ENCODE measurements around the gene EIF4A3. TPM values are rescaled to one million over a fixed set of nuclear protein-coding genes. Genes with fewer than 3 reads are reported as not detected.

EIF4A3 gene
- total RNA-seq, 1 experiment from 2014 or later: 160 TPM

DNA sequence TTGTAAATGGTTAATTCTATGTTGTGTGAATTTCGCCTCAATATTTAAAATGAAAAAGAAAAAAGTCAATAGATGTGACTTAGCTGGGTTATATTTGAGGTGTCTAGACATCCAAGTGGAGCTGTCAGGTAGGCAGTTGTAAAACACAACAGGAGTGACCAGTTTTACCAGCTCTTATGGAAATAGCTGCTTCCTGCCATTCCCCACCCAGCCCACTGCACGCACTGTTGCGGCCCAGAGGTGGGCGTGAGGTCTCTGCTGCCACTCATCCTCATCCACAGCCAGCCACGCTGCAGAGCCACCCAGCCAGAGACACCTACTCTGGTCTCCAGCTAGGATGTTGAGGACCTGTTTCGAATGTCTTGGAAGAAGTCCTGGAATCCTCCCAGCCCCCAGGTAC, 19.5 kb upstream of the EIF4A3 start (continued):
- TF ChIP-seq NR1H2 (CRISPR knock-in tag; IDR thresholded peaks at IDR 0.05): no peak
- no peak for TF ChIP-seq NFATC4 (CRISPR knock-in tag; IDR thresholded peaks at IDR 0.05)
- TF ChIP-seq, protein P1, sequence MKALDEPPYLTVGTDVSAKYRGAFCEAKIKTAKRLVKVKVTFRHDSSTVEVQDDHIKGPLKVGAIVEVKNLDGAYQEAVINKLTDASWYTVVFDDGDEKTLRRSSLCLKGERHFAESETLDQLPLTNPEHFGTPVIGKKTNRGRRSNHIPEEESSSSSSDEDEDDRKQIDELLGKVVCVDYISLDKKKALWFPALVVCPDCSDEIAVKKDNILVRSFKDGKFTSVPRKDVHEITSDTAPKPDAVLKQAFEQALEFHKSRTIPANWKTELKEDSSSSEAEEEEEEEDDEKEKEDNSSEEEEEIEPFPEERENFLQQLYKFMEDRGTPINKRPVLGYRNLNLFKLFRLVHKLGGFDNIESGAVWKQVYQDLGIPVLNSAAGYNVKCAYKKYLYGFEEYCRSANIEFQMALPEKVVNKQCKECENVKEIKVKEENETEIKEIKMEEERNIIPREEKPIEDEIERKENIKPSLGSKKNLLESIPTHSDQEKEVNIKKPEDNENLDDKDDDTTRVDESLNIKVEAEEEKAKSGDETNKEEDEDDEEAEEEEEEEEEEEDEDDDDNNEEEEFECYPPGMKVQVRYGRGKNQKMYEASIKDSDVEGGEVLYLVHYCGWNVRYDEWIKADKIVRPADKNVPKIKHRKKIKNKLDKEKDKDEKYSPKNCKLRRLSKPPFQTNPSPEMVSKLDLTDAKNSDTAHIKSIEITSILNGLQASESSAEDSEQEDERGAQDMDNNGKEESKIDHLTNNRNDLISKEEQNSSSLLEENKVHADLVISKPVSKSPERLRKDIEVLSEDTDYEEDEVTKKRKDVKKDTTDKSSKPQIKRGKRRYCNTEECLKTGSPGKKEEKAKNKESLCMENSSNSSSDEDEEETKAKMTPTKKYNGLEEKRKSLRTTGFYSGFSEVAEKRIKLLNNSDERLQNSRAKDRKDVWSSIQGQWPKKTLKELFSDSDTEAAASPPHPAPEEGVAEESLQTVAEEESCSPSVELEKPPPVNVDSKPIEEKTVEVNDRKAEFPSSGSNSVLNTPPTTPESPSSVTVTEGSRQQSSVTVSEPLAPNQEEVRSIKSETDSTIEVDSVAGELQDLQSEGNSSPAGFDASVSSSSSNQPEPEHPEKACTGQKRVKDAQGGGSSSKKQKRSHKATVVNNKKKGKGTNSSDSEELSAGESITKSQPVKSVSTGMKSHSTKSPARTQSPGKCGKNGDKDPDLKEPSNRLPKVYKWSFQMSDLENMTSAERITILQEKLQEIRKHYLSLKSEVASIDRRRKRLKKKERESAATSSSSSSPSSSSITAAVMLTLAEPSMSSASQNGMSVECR (CRISPR knock-in tag; IDR thresholded peaks at IDR 0.05; ENCODE audit: borderline replicate concordance): no peak
- TF ChIP-seq, protein P2, sequence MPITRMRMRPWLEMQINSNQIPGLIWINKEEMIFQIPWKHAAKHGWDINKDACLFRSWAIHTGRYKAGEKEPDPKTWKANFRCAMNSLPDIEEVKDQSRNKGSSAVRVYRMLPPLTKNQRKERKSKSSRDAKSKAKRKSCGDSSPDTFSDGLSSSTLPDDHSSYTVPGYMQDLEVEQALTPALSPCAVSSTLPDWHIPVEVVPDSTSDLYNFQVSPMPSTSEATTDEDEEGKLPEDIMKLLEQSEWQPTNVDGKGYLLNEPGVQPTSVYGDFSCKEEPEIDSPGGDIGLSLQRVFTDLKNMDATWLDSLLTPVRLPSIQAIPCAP (CRISPR knock-in tag; IDR thresholded peaks at IDR 0.05): no peak
- TF ChIP-seq CREM (CRISPR knock-in tag; IDR thresholded peaks at IDR 0.05): no peak
- no peak for TF ChIP-seq IRF2 (CRISPR knock-in tag; IDR thresholded peaks at IDR 0.05; ENCODE audit: borderline replicate concordance, low read depth)

DNA sequence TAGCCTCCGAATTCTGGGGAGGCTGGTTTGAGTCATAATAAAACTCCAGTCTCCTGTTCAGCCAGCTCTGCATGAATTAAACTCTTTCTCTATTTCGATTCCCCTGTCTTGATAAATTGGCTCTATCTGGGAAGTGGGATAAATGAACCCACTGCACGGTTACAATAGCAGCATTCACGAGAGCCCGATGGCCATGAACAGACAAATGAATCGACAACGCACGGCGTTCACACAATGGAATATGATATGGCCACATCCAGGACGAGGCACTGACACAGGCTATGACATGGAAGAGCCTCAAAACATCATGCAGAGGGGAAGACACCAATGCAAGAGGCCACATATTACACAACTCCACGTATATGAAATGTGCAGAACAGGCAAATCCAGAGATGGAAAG, 17.3 kb upstream of the EIF4A3 start:
- H3K4me3 Mint-ChIP-seq: no peak overlapping the region
- H3K27me3 Mint-ChIP-seq (ENCODE audit: low read depth): peaks cover 10% of the 10 kb centered on the region
- ATAC-seq (no peak), DNase-seq (ENCODE audit: low spot score) (no peak)
- ChIA-PET POLR2A (no interaction called here), CTCF (interaction anchor here (0.9 to 1.9 kb wide), 4 partner anchors 39 to 197 kb away, joined by 4 to 5 read pairs (median 4); no protein-coding TSS in a partner anchor)
- H3K27ac Mint-ChIP-seq: no peak overlapping the region
- H3K9me3 Mint-ChIP-seq: peaks cover 5% of the 10 kb centered on the region
- H3K36me3 Mint-ChIP-seq: no peaks in the 10 kb centered on the region
- TF ChIP-seq TEAD1 (CRISPR knock-in tag; IDR thresholded peaks at IDR 0.05) (no peak), CREB1 (CRISPR knock-in tag; IDR thresholded peaks at IDR 0.05) (no peak), ETV6 (CRISPR knock-in tag; IDR thresholded peaks at IDR 0.05) (no peak), ZNF317 (CRISPR knock-in tag; IDR thresholded peaks at IDR 0.05; ENCODE audit: borderline replicate concordance, low read depth) (no peak)
- TF ChIP-seq, protein P3, sequence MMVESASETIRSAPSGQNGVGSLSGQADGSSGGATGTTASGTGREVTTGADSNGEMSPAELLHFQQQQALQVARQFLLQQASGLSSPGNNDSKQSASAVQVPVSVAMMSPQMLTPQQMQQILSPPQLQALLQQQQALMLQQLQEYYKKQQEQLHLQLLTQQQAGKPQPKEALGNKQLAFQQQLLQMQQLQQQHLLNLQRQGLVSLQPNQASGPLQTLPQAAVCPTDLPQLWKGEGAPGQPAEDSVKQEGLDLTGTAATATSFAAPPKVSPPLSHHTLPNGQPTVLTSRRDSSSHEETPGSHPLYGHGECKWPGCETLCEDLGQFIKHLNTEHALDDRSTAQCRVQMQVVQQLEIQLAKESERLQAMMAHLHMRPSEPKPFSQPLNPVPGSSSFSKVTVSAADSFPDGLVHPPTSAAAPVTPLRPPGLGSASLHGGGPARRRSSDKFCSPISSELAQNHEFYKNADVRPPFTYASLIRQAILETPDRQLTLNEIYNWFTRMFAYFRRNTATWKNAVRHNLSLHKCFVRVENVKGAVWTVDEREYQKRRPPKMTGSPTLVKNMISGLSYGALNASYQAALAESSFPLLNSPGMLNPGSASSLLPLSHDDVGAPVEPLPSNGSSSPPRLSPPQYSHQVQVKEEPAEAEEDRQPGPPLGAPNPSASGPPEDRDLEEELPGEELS (CRISPR knock-in tag; IDR thresholded peaks at IDR 0.05): no peak
- H3K4me1 Mint-ChIP-seq: peaks cover 28% of the 10 kb centered on the region

DNA sequence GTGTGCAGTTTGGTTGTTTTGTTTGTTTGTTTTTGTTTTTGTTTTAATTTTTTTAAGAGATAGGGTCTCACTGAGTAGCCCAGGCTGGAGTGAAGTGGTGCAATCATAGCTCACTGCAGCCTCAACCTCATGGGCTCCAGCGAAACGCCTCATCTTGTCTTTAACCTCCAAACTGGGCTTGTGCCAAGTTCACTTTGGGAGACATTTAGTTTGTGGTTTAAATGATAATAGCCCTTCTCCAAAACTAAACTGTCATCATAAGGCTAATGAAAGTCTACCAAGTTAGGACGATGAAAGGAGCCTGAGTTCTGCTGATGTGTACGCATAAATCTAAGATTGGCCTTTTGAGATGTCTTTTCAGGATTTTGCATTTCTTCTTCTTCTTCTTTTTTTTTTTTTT, 16.4 kb upstream of the EIF4A3 start:
- ATAC-seq (no peak), DNase-seq (ENCODE audit: low spot score) (no peak)
- Mint-ChIP-seq H3K36me3 (no peaks in the 10 kb centered on the region), H3K9me3 (no peaks in the 10 kb centered on the region), H3K27me3 (ENCODE audit: low read depth) (peaks cover 11% of the 10 kb centered on the region), H3K4me1 (peaks cover 32% of the 10 kb centered on the region), H3K4me3 (no peak overlapping the region), H3K27ac (no peak overlapping the region)
- CTCF ChIA-PET: interaction anchor here (1.0 to 1.9 kb wide), 2 partner anchors 39 to 40 kb away, joined by 4 to 5 read pairs; no protein-coding TSS in a partner anchor
- POLR2A ChIA-PET: no interaction called here
- TF ChIP-seq, protein P4, sequence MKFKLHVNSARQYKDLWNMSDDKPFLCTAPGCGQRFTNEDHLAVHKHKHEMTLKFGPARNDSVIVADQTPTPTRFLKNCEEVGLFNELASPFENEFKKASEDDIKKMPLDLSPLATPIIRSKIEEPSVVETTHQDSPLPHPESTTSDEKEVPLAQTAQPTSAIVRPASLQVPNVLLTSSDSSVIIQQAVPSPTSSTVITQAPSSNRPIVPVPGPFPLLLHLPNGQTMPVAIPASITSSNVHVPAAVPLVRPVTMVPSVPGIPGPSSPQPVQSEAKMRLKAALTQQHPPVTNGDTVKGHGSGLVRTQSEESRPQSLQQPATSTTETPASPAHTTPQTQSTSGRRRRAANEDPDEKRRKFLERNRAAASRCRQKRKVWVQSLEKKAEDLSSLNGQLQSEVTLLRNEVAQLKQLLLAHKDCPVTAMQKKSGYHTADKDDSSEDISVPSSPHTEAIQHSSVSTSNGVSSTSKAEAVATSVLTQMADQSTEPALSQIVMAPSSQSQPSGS (CRISPR knock-in tag; IDR thresholded peaks at IDR 0.05; ENCODE audit: borderline replicate concordance, low read depth): no peak
- TF ChIP-seq ESRRA (CRISPR knock-in tag; IDR thresholded peaks at IDR 0.05; ENCODE audit: borderline replicate concordance) (no peak), TEAD1 (CRISPR knock-in tag; IDR thresholded peaks at IDR 0.05) (no peak), ETV6 (CRISPR knock-in tag; IDR thresholded peaks at IDR 0.05) (no peak), GTF2I (CRISPR knock-in tag; conservative IDR thresholded peaks at IDR 0.05) (no peak), ATF1 (CRISPR knock-in tag; IDR thresholded peaks at IDR 0.05) (no peak)
- TF ChIP-seq, protein P5, sequence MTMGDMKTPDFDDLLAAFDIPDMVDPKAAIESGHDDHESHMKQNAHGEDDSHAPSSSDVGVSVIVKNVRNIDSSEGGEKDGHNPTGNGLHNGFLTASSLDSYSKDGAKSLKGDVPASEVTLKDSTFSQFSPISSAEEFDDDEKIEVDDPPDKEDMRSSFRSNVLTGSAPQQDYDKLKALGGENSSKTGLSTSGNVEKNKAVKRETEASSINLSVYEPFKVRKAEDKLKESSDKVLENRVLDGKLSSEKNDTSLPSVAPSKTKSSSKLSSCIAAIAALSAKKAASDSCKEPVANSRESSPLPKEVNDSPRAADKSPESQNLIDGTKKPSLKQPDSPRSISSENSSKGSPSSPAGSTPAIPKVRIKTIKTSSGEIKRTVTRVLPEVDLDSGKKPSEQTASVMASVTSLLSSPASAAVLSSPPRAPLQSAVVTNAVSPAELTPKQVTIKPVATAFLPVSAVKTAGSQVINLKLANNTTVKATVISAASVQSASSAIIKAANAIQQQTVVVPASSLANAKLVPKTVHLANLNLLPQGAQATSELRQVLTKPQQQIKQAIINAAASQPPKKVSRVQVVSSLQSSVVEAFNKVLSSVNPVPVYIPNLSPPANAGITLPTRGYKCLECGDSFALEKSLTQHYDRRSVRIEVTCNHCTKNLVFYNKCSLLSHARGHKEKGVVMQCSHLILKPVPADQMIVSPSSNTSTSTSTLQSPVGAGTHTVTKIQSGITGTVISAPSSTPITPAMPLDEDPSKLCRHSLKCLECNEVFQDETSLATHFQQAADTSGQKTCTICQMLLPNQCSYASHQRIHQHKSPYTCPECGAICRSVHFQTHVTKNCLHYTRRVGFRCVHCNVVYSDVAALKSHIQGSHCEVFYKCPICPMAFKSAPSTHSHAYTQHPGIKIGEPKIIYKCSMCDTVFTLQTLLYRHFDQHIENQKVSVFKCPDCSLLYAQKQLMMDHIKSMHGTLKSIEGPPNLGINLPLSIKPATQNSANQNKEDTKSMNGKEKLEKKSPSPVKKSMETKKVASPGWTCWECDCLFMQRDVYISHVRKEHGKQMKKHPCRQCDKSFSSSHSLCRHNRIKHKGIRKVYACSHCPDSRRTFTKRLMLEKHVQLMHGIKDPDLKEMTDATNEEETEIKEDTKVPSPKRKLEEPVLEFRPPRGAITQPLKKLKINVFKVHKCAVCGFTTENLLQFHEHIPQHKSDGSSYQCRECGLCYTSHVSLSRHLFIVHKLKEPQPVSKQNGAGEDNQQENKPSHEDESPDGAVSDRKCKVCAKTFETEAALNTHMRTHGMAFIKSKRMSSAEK (CRISPR knock-in tag; IDR thresholded peaks at IDR 0.05; ENCODE audit: borderline replicate concordance): no peak
